Cortex of kidney (tissue), 1 donor: ENCODE measurements around the gene DCPS.
"Not testable (repeated sequence)": the region's sequence is repeated elsewhere in the genome, so short reads cannot be mapped to it uniquely, and the experiment has no call there.

Source experiments
- DNase-seq: peaks from one replicate; lab custom pipeline; 2025; lab: John Stamatoyannopoulos, UW

DCPS gene

GRCh38 chr11:126288237-126288636 lies 15.6 kb upstream of the DCPS start:
- no peak for DNase-seq

GRCh38 chr11:126290887-126291286 lies 13.0 kb upstream of the DCPS start:
- no peak for DNase-seq

- DNase-seq, result no peak
Measured at GRCh38 chr11:126293726-126294125, 10.1 kb upstream of the DCPS start.

- no peak for DNase-seq
Measured at GRCh38 chr11:126297004-126297403, 6.9 kb upstream of the DCPS start.

GRCh38 chr11:126304457-126305075 lies 706 bp downstream of the DCPS start:
- no peak for DNase-seq

GRCh38 chr11:126305699-126306098 lies 1.8 kb downstream of the DCPS start:
- DNase-seq, result no peak

GRCh38 chr11:126307706-126308105 lies 3.8 kb downstream of the DCPS start:
- no peak for DNase-seq

GRCh38 chr11:126308271-126308671 lies 4.4 kb downstream of the DCPS start:
- DNase-seq, result no peak

GRCh38 chr11:126308771-126309170 lies 4.9 kb downstream of the DCPS start:
- not testable (repeated sequence) for DNase-seq

- no peak for DNase-seq
Measured at GRCh38 chr11:126310200-126310991, 6.5 kb downstream of the DCPS start.

GRCh38 chr11:126310992-126311310 lies 7.1 kb downstream of the DCPS start:
- DNase-seq, result no peak

GRCh38 chr11:126311401-126312291 lies 7.8 kb downstream of the DCPS start:
- DNase-seq, result no peak

- no peak for DNase-seq
Measured at GRCh38 chr11:126312961-126313360, 9.1 kb downstream of the DCPS start.

GRCh38 chr11:126313826-126314225 lies 10.0 kb downstream of the DCPS start:
- no peak for DNase-seq

GRCh38 chr11:126317432-126317755 lies 13.5 kb downstream of the DCPS start:
- DNase-seq, result no peak

- DNase-seq, result no peak
Measured at GRCh38 chr11:126317756-126318573, 14.1 kb downstream of the DCPS start.

- DNase-seq, result no peak
Measured at GRCh38 chr11:126318574-126319373, 14.9 kb downstream of the DCPS start.

GRCh38 chr11:126319374-126319740 lies 15.5 kb downstream of the DCPS start:
- no peak for DNase-seq

GRCh38 chr11:126322996-126323395 lies 19.1 kb downstream of the DCPS start:
- DNase-seq, result no peak

GRCh38 chr11:126327281-126328000 lies 23.6 kb downstream of the DCPS start:
- DNase-seq, result no peak

- DNase-seq, result no peak
Measured at GRCh38 chr11:126328001-126328390, 24.1 kb downstream of the DCPS start.
